Kidney glomerular epithelial cell (primary cell): ENCODE results near the gene ABHD14A.
"Not testable (repeated sequence)": the region's sequence is repeated elsewhere in the genome, so short reads cannot be mapped to it uniquely, and the experiment has no call there.

ENCODE experiments used
- DNase-seq: peaks from one replicate; lab custom pipeline; 2025; lab: John Stamatoyannopoulos, UW

Gene ABHD14A

GRCh38 chr3:51974963-51975851, at the start of gene ABHD14A:
Gene ABHD14A, plus strand, starts transcription at chr3:51975064. Its CDS starts 72 bp downstream, at chr3:51975136.
- peak; percentile 14 for DNase-seq

GRCh38 chr3:51927061-51927977, 47.5 kb upstream of the ABHD14A start:
- no peak for DNase-seq

DNA sequence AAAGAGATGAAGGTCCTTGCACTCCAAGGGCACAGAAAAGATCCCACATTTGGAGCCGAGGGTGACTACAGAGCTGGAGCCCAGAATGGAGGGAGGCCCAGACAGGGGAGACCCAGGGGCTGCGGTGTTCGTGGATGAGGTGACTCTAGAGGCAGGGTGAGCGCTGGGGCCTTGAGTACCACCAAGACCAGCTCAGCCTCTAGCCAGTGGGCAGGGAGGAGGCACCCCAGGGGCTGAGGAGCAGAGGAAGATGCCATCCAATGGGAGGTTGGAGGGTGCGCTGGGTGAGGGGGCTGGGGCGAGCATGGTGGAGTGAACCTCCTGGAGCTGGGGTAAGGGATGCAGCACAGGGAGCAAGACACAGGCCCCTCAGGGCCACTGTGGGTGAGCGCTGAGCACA, 46.4 kb upstream of the ABHD14A start:
- no peak for DNase-seq

DNA sequence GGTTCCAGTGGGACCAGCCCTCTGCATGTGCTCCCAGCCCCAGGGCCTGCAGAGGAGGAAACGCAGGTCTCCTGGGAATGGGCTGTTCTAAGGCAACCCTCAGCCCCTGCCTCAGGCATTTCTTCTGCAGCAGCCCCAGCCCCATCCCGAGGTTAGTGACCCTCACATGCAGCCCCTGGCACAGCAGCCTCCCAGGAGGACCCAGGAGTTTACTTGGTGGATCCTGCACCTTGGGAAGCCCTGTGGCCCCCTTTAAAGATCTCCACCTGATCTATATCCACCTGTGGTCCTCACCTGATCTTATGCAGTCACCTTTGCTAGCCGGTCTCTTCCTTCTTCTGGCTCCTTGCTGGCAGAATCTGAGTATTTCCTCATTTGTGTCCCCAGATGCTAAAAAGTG, 45.9 kb upstream of the ABHD14A start:
- DNase-seq: not testable (repeated sequence)

- DNase-seq: no peak
Measured at GRCh38 chr3:51929420-51930003, 45.4 kb upstream of the ABHD14A start.

- DNase-seq: no peak
Measured at GRCh38 chr3:51930439-51930838, 44.4 kb upstream of the ABHD14A start.

GRCh38 chr3:51931756-51932155, 43.1 kb upstream of the ABHD14A start:
- DNase-seq: no peak

DNA sequence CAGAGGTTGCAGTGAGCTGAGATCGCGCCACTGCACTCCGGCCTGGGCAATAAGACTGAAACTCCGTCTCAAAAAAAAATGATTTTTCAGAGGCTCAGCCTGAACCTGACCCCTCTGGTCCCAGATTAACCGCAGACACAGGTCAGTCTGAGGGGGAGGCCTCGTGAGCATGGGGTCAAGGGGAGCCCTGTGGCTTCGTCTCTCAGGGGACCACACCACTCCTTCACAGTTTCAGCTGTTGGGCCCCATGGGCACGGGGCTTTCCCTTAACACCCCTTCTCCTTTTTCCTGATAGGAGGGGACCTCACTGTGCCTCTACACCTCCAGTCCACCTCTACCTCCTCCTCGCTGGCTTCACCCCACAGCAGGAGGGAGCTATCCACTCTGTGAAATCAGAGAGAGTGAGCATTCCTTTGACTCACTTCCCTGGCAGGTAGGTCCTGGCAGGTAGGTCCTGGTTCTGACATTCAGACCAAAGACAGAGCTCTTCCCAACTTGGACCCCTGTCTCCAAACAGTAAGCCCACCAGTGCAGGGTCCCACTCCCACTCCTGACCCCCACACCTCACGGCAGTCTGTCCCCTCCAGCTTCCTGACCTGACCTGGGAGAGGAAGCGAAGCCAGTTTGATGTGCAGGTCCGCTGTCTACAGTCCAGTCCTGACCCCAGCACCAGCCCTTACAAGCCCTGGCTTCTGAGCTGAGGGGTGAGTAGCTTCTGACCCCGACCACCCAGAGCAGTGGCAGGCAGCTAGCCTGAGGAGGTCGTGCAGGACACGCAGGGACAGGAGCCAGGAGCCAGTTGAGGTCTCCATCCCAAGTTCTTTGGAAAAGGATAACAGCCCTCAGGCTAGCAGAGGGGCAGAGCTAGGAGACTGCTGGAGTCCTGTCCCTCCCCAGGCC, 42.1 kb upstream of the ABHD14A start:
- no peak for DNase-seq

DNA sequence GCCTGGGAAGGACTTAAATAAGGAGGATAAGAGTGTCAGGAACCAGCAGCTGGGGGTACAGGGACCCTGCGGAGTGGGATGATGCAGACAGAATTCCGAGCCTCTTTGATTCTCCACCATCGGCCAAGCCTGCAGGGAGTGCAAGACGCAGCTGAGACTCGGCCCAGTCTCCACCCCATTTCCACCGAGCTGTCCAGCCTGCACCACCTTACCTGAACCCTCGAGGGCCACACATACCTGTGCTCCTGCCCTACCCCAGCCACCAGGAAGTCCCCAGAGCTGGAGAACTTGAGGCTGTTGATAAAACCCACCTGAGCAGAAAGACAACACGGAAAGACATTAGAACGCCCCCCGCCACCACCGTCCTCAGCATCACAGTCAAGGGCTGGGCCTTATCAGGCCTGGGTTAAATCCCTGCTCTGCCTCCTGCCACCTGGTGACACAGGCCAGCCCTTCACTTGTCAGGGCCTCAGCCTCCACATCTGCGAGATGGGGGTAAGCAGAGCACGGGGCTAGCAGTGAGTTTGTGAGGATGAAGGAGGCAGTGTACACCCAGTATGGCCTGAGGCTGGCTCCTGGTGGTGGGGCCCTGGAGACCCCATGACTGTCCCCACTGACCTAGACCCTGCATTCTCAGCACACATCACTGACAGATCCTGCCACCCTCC, 41.3 kb upstream of the ABHD14A start:
- DNase-seq: no peak

- DNase-seq: no peak
Measured at GRCh38 chr3:51934139-51934850, 40.6 kb upstream of the ABHD14A start.

DNA sequence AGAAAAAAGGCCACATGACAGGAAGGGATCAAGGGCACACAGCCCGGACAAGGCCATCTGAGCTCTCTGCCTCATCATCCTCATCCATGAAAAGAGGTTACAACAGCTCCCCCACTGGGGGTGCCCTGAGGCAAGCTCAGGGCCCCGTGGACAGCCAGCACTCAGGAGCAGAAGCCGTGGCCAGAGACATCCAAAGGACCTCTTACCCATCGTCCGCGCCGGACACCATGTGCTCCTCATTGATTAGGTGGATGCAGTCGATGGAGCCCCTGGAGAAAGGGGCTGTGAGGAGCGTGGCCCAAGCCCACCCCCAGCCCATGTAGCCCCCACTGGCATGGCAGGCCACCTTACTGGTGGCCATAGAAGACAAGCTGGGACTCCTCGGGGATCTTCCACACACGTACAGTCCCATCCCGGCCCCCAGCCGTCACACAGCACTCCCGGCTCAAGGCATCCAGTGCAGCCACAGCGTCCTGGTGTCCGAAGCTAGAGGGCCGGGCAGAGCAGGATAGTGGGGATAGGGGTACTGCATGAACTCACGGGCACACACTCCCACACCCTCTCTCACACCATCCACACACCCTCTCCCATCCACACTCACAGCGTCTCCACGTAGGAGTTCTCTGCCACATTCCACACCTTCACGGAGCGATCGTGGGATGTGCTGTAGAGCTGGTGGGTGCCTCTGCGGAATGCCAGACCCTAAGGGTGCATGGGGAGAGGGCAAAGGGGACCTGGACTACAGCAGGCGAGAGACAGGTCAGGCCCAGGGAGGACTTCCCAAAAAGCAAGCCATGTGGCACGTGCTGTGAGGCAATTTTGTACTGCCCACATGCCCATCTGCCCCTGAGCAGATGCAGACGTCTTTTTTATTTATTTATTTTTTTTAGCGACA, 39.6 kb upstream of the ABHD14A start:
- DNase-seq: no peak

DNA sequence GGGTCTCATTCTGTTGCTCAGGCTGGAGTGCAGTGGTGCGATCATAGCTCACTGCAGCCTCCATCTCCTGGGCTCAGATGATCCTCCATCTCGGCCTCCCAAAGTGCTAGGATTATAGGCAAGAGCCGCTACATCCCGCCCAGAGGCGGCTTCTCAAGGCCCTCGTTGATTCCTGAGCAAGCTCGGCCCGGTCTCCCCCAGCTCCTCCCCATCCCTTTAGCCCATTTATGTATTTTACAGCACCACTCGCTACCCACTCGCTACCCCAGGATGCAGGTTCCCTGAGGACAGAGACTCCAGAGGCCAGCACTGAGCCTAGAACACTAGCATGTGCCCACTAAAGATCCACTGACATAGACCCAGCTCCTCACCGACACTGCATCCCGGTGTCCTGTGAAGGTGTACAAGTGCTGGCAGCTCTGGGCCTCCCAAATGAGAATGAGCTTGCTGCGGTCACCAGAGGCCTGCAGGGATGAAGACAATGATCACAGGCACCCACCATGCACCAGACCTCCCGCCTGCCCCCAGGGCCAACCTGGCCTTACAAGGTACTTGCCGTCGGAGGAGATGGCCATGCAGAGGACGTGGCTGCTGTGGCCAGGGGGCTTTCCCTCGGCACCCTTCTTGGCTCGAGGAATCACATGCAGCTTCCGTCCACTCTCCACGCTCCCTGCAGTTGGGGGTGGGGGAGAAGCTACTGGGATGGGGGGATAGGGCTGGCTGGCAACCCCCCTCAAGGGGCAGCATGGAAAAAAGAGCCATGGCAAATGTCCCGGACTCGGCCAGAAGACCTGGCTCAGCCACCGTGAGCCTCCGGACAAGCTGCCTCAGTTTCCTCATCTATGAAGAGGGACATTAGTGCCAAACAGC, 38.7 kb upstream of the ABHD14A start:
- no peak for DNase-seq

DNA sequence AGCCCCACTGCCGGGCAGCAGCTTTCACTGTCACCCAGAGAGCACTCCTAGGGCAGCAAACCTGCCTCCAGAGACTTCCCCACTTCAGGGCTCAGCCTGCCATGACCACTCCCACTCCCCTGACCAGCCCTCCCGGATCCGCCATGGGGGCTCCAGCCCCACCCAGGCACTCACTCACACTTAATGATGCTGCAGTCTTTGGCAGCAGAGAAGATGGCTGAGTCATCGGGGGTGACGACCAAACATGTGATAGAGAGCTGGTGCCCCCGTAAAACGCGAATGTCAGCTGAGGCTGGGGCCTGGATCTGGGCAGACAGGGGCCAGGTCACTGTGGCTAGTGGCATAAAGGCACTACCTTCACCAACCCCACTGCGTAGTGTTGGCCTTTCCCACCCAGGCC, 37.9 kb upstream of the ABHD14A start:
- no peak for DNase-seq

DNA sequence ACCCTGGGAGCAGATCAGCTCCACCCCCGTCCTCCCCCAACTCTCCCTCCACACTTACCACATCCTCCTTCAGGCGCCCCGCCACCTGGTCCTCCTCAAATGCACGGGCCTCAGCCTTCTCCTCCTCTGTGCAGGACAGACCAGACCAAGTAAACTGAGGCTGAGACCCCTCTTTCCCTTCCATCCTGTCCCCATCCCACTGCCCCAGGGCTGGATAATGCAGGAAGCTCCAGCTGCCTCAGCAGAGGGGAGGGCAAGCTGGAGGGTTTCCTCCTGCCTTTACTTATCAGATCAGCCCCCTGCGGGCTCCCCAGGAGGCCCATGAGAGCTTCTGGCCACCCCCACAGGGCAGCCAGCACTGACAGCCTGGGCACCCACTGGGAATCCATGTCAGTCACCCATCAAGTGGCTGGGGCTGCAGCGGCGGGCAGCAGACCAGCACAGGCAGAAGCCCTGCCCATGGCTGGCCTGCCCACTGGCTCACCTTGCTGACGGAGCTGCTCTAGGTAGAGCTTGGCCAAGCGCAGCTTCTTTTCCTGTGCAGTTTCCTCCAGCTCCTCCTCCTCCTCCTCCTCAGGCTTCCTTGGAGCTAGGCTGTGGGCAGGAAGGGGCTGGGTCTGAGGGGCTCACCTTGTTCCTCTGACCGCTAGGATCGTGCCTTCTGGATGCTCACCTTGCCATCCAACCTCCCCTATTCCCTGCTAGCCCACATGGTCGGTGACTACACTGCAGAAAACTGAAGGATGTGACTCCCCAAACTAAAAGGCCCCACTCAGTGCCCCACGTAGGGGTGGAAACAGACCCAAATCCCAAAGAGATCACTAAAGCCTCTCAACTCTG, 37.0 kb upstream of the ABHD14A start:
- DNase-seq: no peak

DNA sequence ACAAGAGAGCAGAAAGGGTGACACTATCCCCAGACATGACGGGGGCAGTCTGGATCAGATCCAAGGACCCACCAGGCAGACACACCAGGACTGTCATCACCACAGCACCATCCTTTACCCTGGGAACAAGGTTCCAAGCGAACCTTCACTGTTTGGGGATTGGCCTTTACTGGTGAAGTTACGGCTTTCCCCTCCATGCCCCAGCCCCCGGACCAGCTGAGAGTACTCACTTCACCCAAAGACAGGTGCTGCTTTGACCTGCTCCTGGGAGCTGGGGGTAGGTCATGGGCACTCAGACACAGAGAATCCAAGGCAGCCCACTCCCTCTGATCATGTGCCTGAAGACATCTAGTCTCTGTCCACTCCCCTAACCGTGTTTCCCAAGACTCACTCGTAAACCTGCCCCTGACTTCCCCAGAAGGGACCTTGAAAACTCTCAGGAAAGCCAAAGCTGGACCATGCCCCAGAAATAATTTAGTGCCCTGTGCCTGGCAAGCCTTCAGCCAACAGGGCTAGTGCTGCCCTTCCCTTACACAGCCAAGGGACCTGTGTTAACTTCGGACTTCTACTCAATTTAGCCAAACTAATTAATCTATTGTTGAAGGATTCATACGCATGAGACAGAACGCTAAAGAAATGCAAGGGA, 36.0 kb upstream of the ABHD14A start:
- DNase-seq: no peak

DNA sequence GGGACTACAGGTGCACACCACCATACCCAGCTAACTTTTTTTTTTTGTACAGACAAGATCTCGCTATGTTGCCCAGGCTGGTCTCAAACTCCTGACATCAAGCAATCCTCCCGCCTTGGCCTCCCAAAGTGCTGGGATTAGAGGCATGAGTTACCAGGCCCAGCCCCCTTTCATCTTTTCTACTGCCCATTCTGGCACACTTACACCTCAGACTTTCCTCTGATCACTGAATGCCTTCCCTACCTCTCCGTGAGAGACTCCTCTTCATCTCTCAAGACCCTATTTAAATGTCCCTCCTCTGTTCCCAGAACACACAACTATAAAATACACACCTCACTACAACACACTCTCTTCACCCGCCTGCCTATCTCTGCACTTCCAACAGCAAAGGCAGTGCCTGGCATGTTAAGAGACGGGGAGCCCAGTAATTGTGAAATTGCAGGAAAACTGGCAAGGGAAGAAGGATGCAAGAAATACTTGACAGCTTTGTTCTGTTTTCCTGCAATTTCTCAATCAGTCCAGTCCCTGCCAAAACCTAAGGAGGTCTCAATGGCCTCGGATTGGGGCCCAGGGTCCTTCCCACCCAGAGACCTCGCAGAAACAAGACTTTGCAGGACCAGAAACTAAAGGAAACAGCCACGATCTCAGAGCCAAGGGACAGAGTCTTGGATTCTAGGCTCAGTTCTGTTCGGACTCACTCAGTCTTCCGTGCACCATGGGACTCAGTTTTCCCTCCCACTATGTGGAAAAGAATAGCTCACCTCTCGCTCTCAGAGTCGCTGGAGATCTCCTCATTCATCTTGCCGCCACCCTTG, 34.0 kb upstream of the ABHD14A start:
- no peak for DNase-seq
